GM12878 (cell line): ENCODE results near the gene CCNI. TPM values are rescaled to one million over a fixed set of nuclear protein-coding genes. Genes with fewer than 3 reads are reported as not detected.

Source experiments
- ATAC-seq: fragments of 200-7000 bp; cut with Tn5 transposase; 3 replicates; pipeline ENCODE4 v1.9.1; 2020; ENCODE audit warnings: mild to moderate bottlenecking, moderate library complexity
- BruUV-seq: library from RNA; stranded (reverse); fragments of 400-500 nt; replicated peaks from 2 replicates; lab custom pipeline; 2021; lab: Mats Ljungman, UMichigan
- CTCF ChIA-PET: fragments of 300-600 bp; sonication (Branson Sonifier 250); formaldehyde crosslinking; extraction: SDS; loops from one replicate; lab custom pipeline; 2021; ENCODE audit warnings: inconsistent platforms; lab: Yijun Ruan, JAX
- POLR2A ChIA-PET: fragments of 350-600 bp; formaldehyde crosslinking; extraction: SDS; loops from one replicate; lab custom pipeline; 2021; ENCODE audit warnings: inconsistent platforms; lab: Charles Lee
- RAD21 ChIA-PET: fragments of 300-600 bp; sonication (Branson Sonifier 250); formaldehyde crosslinking; loops from one replicate; lab custom pipeline; 2023; ENCODE audit warnings: antibody characterized with exemption; ENCODE audit not compliant: unreplicated experiment; lab: Charles Lee
- SMC1A ChIA-PET: fragments of 300-600 bp; sonication (Branson Sonifier 250); formaldehyde crosslinking; loops from one replicate; lab custom pipeline; 2023; ENCODE audit not compliant: unreplicated experiment, uncharacterized antibody; lab: Charles Lee
- DNase-seq: peaks from one replicate; pipeline ENCODE4 v3.0.0-alpha.2; 2011; ENCODE audit warnings: low read depth, low spot score
- FAIRE-seq: peaks from 3 replicates; lab custom pipeline; 2011; peaks lifted over from hg19 to GRCh38; lab: Jason Lieb, UNC
- H2AFZ ChIP-seq: 2 replicates; pipeline ENCODE4 v1.6.0; 2011; ENCODE audit warnings: low read depth, low read length, control low read depth; ENCODE audit not compliant: control insufficient read depth
- H3K27ac ChIP-seq: 2 replicates; pipeline ENCODE4 v1.5.1; 2011; ENCODE audit warnings: control low read depth; ENCODE audit not compliant: control insufficient read depth, insufficient read depth
- H3K27me3 ChIP-seq, 2 experiments: replicated peaks in 1 of 2; 2 replicates each; pipeline versions ENCODE4 v1.6.0 to v1.6.1; 2011; ENCODE audit warnings: low read length in 1 of 2; ENCODE audit not compliant: control insufficient read depth in 2 of 2, insufficient read depth in 2 of 2
- H3K36me3 ChIP-seq, 2 experiments: 2 replicates each; pipeline ENCODE4 v1.5.1; 2011; ENCODE audit warnings: low read length in 1 of 2; ENCODE audit not compliant: control insufficient read depth in 2 of 2, insufficient read depth in 2 of 2
- H3K4me1 ChIP-seq: 2 replicates; pipeline ENCODE4 v1.6.1; 2011; ENCODE audit warnings: mild to moderate bottlenecking, low read length, moderate library complexity, mixed read lengths; ENCODE audit not compliant: control insufficient read depth, insufficient read depth
- H3K4me2 ChIP-seq: 2 replicates; pipeline ENCODE4 v1.6.0; 2011; ENCODE audit warnings: control low read depth; ENCODE audit not compliant: control insufficient read depth, insufficient read depth
- H3K4me3 ChIP-seq: fragments of 200-600 bp; sonication (generic); 2 replicates; pipeline ENCODE4 v1.5.1; 2016
- H3K79me2 ChIP-seq: 2 replicates; pipeline ENCODE4 v1.6.0; 2011; ENCODE audit warnings: low read length; ENCODE audit not compliant: control insufficient read depth, insufficient read depth
- H3K9ac ChIP-seq: 2 replicates; pipeline ENCODE4 v1.8.0; 2011; ENCODE audit warnings: low read length, control low read depth, mixed read lengths; ENCODE audit not compliant: control insufficient read depth, insufficient read depth
- H3K9me3 ChIP-seq: replicated peaks from 3 replicates; pipeline ENCODE4 v1.5.1; 2011; ENCODE audit warnings: mild to moderate bottlenecking, low read length; ENCODE audit not compliant: control insufficient read depth, insufficient read depth
- H4K20me1 ChIP-seq: 2 replicates; pipeline ENCODE4 v1.6.0; 2011; ENCODE audit not compliant: control insufficient read depth, insufficient read depth
- BHLHE40 ChIP-seq, 2 experiments: fragments of 450-650 bp in 1 of 2; IDR thresholded peaks; 2 replicates each; pipeline ENCODE4 v1.6.1; 2011 to 2017; ENCODE audit warnings: low read depth in 2 of 2, borderline replicate concordance in 1 of 2, improper control_type of control experiment in 1 of 2, low read length in 1 of 2, mild to moderate bottlenecking in 1 of 2
- CBFB ChIP-seq: IDR thresholded peaks from 2 replicates; pipeline ENCODE4 v1.6.1; 2016; ENCODE audit warnings: antibody characterized with exemption, low read depth
- EED ChIP-seq: sonication (generic); IDR thresholded peaks from 2 replicates; pipeline ENCODE4 v1.6.1; 2016; ENCODE audit warnings: antibody characterized with exemption, low read depth
- FOXK2 ChIP-seq: fragments of 450-650 bp; IDR thresholded peaks from 2 replicates; pipeline ENCODE4 v1.6.1; 2017; ENCODE audit warnings: mild to moderate bottlenecking, moderate library complexity
- HSF1 ChIP-seq: fragments of 150-350 bp; IDR thresholded peaks from 2 replicates; pipeline ENCODE4 v1.6.1; 2014; ENCODE audit warnings: mild to moderate bottlenecking, low read depth, low read length
- KAT2A ChIP-seq: conservative IDR thresholded peaks from 2 replicates; pipeline ENCODE4 v1.6.1; 2011; ENCODE audit warnings: low read depth, low read length; ENCODE audit not compliant: control insufficient read depth
- NBN ChIP-seq: fragments of 450-650 bp; IDR thresholded peaks from 2 replicates; pipeline ENCODE4 v1.6.1; 2016
- NFXL1 ChIP-seq: fragments of 450-650 bp; IDR thresholded peaks from 2 replicates; pipeline ENCODE4 v1.6.1; 2017; ENCODE audit warnings: antibody characterized with exemption, mild to moderate bottlenecking, borderline replicate concordance
- NFYA ChIP-seq: IDR thresholded peaks from 2 replicates; pipeline ENCODE4 v1.6.1; 2011; ENCODE audit warnings: low read depth, mild to moderate bottlenecking, low read length, improper control_type of control experiment, borderline replicate concordance
- POLR2A ChIP-seq: IDR thresholded peaks from 2 replicates; pipeline ENCODE4 v1.6.1; 2011; ENCODE audit warnings: low read depth, mild to moderate bottlenecking, low read length
- SKIL ChIP-seq: fragments of 450-650 bp; IDR thresholded peaks from 2 replicates; pipeline ENCODE4 v1.6.1; 2017; ENCODE audit warnings: mild to moderate bottlenecking, low read depth, inconsistent platforms; ENCODE audit not compliant: poor library complexity, severe bottlenecking
- WGBS: methylation state at CpG from one replicate; pipeline ENCODE4 v1.1.6; 2016; ENCODE audit warnings: low lambda C conversion rate; ENCODE audit not compliant: insufficient replicate concordance, insufficient coverage; ENCODE audit errors: missing lambda C conversion rate; 5-methylcytosine and 5-hydroxymethylcytosine counted together
- in situ Hi-C: fragments of 300-500 bp; cut with MboI; formaldehyde crosslinking; loops from 9 replicates; pipeline ENCODE4 v1.14.3; 2018; ENCODE audit warnings: mixed read lengths
- intact Hi-C: fragments of 100-400 bp; cut with micrococcal nuclease; formaldehyde crosslinking; loops from one replicate; pipeline ENCODE4 v1.14.2; 2022; ENCODE audit not compliant: unreplicated experiment
- polyA plus RNA-seq, 11 experiments: library from polyadenylated mRNA; depleted of rRNA in 4 of 11; unstranded in 6 of 11; stranded (reverse) in 5 of 11; fragments of >200 nt; fragmentation: Nextera tagmentation in 4 of 11; fragmentation: Illumina TruSeq in 1 of 11; extraction: Ambion mirVana in 4 of 11; extraction: Trizol in 1 of 11; gene quantifications; 1 replicate in 1 of 11; 2 replicates in 10 of 11; pipeline versions ENCODE4 v1.2.1 to v1.2.3, GENCODE V29; 2011 to 2016; ENCODE audit warnings: inconsistent platforms in 2 of 11, missing spikeins in 2 of 11, low read depth in 1 of 11
- total RNA-seq, 4 experiments: library from RNA; depleted of rRNA in 3 of 4; stranded (reverse); fragments of >200 nt in 3 of 4; fragmentation: Illumina TruSeq in 1 of 4; extraction: Trizol in 1 of 4; gene quantifications; 2 replicates each; pipeline versions ENCODE4 v1.2.1 to v1.2.3, GENCODE V29; 2013 to 2021
- TF ChIP-seq, protein P1 (sequence below): IDR thresholded peaks from 2 replicates; pipeline ENCODE4 v1.6.1; 2011; ENCODE audit warnings: borderline replicate concordance, low read depth, mild to moderate bottlenecking, moderate library complexity, mixed read lengths, low read length; ENCODE audit not compliant: insufficient read depth; ENCODE audit errors: extremely low read length

The CCNI gene
- total and polyA plus RNA-seq, 10 of the 15 experiments (the other 5 are each of a cell fraction or from before 2014, with no cell fraction given): 70.6 to 178 (median 105) TPM

DNA sequence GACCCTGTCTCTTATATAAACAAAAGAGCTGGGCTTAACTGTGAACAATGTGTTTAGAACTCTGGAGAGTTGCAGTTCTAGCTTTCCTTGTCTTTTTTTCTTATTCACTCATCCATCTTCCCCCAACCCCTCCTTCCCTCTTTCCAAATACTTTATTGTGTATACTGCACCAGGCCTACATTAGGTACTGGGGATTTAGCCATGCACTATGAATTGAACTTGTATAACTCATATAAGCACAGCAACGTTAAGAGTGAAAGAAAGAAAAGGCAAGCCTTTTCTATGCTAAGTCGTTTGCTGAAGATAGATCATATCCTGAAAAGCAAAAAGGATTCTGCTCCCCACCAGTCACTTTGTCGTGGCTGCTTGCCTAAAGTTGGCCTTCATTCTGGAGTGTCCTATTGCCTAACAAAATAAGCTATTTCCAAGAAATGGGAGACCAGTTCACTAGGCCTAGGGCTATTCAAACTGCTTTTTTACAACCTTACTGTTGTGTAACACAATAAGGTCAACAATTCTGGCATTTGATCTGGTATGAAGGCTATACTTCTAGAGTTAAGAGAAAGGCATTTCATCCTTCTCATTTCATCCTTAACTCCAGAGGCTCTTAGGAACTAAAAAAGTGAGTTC, 32.2 kb downstream of the CCNI start:
- no peak overlapping the region for H3K27ac ChIP-seq

More for the DNA sequence above, 32.2 kb downstream of the CCNI start:
- no TSS peak for BruUV-seq
- FAIRE-seq (no peak), DNase-seq (no peak), ATAC-seq (no peak)
- Histone ChIP-seq H2AFZ (no peak overlapping the region), H3K9me3 (no peaks in the 10 kb centered on the region), H3K4me1 (no peaks in the 10 kb centered on the region), H4K20me1 (no peaks in the 10 kb centered on the region), H3K79me2 (no peaks in the 10 kb centered on the region), H3K4me3 (no peak overlapping the region), H3K4me2 (no peak overlapping the region), H3K9ac (no peak overlapping the region), H3K27me3 (no peaks in the 10 kb centered on the region), H3K36me3 (peaks cover 6 to 18% of the 10 kb centered on the region in 2 experiments)
- CTCF ChIA-PET: interaction anchor here (0.5 to 15.2 kb wide), 17 partner anchors 9 to 534 kb away, joined by 3 to 258 read pairs (median 4); partner anchors contain the start of gene SEPTIN11
- intact Hi-C loops (loop anchor here (5.0 kb wide), 2 partner anchors 96 to 611 kb away; partner anchors contain the start of gene SEPTIN11), in situ Hi-C loops (loop anchor here (5.0 kb wide), 1 partner anchor 531 kb away; no protein-coding TSS in a partner anchor)
- POLR2A ChIA-PET: interaction anchor here (0.5 to 1.7 kb wide), 4 partner anchors 10 to 1941 kb away, joined by 3 to 4 read pairs (median 4); no protein-coding TSS in a partner anchor
- SMC1A ChIA-PET: interaction anchor here (0.6 to 2.3 kb wide), 3 partner anchors 34 to 159 kb away, joined by 3 to 14 read pairs (median 3); no protein-coding TSS in a partner anchor
- TF ChIP-seq BHLHE40 (IDR thresholded peaks at IDR 0.05; ENCODE audit: borderline replicate concordance in 1 of 2, low read depth in 2 of 2, low read length in 1 of 2) (no peak), CBFB (no peak), NFYA (no peak), POLR2A (no peak), SKIL (no peak), FOXK2 (no peak), NFXL1 (no peak), HSF1 (no peak), EED (no peak), KAT2A (no peak), NBN (no peak)
- TF ChIP-seq, protein P1, sequence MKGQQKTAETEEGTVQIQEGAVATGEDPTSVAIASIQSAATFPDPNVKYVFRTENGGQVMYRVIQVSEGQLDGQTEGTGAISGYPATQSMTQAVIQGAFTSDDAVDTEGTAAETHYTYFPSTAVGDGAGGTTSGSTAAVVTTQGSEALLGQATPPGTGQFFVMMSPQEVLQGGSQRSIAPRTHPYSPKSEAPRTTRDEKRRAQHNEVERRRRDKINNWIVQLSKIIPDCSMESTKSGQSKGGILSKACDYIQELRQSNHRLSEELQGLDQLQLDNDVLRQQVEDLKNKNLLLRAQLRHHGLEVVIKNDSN: no peak
- 100% methylated on average over 3 of the region's 3 CpGs for WGBS
- RAD21 ChIA-PET: interaction anchor here (1.3 to 2.2 kb wide), 5 partner anchors 15 to 612 kb away, joined by 3 to 10 read pairs (median 5); partner anchors contain the start of gene SEPTIN11
